GM18868 (cell line): ENCODE data around the gene TMPRSS13.

Source experiments
- ATAC-seq: cut with Tn5 transposase; IDR thresholded peaks from one replicate; pipeline ENCODE4 v1.9.1; 2021; ENCODE audit warnings: mild to moderate bottlenecking, moderate library complexity; ENCODE audit not compliant: unreplicated experiment

The TMPRSS13 gene

DNA sequence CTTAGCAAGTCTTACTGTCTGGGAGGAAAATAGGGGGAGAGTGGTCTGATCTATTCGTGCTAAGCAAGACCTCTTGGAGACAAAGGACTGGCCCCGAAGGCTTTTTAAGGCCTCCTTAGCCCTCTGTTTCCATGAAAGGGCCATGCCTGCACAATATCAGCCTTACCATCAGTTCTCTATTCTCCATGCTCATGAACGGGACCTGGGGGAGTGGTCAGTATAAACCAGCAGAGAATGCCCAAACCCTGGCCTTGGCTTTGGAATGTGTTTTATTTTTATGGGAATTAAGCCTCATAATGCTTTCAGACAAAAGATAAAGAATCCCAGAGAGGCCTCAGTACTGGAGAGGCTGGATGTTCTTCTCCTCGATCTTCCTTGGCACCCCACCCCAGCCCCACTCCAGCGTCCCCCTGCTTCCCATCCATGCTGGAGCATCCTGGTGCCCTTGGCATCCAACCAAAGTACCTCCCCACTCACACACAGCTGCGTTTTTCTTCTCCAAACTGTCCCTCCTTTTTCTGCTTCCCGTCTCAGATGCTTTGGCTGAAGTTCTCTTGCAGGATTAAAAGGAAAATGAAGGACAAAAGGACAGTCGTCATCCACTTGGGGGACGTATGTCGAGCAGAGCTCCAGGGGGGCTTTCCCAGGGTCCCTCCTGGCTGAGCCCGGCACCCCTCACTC, 71.3 kb downstream of the TMPRSS13 start:
- ATAC-seq, result no peak

DNA sequence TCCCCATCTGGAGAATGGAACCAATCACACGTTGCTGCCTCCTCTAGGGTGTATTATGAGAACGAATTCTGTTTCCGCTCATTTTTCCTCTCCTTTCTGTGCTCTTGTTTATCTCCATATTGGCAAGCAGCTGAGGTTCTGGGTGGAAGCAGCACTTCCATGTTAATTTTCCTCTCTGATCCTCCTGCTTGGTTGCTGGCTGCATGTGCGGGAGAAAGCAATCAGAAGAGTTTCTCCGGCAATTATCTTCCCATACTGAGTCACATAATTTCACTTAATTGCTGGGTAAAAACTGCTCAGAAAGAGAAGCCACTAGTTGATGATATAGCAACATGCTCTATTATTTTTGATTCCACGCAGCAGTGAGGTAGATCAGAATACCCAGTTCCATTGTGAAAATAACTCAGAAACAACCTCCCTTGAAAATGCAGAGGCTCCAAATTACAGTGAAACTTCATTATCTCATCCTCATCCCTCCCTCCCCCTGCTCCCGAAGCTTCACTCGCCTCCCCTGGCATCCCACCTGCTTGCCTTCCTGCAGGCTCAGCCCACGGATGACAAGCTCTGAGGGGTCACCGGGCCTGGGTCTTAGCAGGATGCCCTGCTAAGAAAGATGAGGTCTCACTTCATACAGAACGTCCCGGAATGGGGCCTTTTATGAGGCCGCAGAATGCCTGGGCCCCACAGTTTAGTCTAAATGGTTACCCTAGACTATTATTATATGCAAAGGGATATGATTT, 73.1 kb downstream of the TMPRSS13 start:
- ATAC-seq, result no peak

DNA sequence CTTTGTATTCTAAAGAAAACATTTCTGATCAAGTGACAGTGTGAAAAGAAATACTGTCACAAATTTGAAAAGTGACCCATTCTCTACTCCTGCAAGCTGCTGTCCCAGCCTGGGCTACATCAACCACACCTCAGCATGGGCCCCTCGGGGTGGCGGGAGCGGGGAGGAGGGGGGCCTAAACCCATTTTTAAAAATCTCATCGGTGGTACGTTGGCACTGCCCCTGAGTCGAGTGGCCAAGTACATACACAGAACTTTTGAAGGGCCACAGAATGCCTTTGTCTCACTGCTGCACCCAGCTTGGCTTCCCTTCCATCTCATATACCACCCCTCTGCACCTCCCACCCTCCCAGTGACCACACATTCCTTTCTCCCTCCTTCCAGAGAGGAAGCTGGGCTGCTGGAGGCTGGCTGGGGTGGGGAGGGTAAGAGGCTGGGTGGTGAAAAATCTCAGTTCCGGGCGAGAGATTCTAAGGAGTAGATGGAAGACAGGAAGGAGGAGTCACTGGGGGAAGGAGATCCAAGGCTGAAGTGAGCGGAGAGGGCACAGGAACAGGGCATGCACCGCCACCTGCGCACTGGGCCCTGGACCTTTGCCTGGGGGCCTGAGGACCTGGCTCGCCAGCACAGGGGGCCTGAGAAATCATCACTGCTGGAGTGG, 73.9 kb downstream of the TMPRSS13 start:
- no peak for ATAC-seq

DNA sequence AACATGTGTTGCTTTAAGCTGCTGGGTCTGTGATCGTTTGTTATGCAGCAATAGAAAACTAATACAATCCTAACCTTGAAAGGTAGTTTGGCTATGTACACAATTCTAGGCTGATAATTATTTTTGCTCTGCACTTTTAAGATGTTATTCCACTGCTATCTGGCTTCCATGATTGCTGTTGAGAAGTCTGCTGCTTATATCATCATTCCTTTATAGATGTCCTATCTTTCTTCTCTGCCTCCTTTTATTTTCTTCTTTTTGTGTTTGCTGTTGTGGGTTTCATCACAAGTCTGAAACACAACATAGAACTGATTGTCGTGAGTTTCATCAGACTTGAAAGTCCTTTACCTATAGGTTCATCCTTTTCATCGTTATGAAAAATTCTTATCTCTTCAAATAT, 76.9 kb downstream of the TMPRSS13 start:
- ATAC-seq, result no peak

DNA sequence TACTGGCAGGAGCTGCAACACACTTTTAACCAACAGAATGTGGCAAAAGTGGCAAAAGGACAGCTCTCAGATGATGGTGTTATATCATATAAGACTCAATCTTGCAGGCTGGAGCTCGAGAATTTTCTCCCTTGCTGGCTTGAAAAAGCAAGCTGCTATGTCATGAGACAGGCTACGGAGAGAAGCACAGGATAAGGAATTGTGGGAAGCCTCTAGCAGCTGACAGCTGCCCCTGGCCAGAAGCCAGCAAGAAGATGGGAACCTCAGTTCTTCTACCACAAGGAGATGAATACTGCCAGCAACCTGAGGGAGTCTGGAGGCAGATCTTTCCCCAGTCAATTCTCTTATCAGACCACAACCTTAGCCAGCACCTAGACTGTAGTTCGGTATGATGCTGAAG, 77.3 kb downstream of the TMPRSS13 start:
- no peak for ATAC-seq

DNA sequence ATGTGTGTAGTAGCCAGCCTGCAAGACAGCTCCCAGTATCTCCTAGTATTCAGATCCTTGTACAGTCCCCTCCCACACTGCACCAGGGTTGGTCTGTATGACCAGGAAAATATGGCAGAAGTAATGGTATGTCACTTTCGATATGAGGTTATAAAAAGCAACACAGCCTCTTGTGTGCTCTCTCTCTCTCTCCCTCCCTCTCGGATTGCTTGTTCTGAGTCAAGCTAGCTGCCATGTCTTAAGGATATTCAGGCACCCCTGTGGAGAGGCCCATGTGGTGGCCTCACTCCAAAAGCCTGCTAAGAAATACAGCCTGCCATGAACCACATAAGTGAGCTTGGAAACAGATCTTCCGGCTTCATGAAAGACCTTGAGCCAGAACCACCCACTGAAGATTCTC, 78.1 kb downstream of the TMPRSS13 start:
- no peak for ATAC-seq
